Measurements from ENCODE around the gene CMTM8. TPM values are rescaled to one million over a fixed set of nuclear protein-coding genes. Genes with fewer than 3 reads are reported as not detected.

CMTM8 gene
- total and polyA plus RNA-seq, 2 of the 8 experiments (the other 6 are each of a cell fraction or from before 2014, with no cell fraction given), result 10.5 to 22.4 TPM

GRCh38 chr3:32202496-32202895 is 36.0 kb upstream of the CMTM8 start:
- no peak overlapping the region for H3K18ac ChIP-seq (ENCODE audit: extremely low read depth, low read length)
- H3K4me3 ChIP-seq (ENCODE audit: extremely low read depth in 1 of 4, insufficient read depth in 2 of 4, low read depth in 3 of 4, low read length in 4 of 4), result no peak overlapping the region
- no peak overlapping the region for H4K5ac ChIP-seq (ENCODE audit: insufficient read length, low read depth, low read length)
- no peak overlapping the region for H2BK120ac ChIP-seq (replicated peaks; ENCODE audit: low read depth, low read length)
- H3K9me3 ChIP-seq (ENCODE audit: insufficient read depth in 2 of 2, low read depth in 1 of 2, low read length in 1 of 2), result no peaks in the 10 kb centered on the region
- WGBS, 2 experiments (ENCODE audit: extremely low coverage in 1 of 2, insufficient coverage in 1 of 2, insufficient read length in 1 of 2, insufficient replicate concordance in 2 of 2, low coverage in 1 of 2, low lambda C conversion rate in 2 of 2, missing lambda C conversion rate in 1 of 2), result 93% methylated on average over 1 of the region's 1 CpG; no CpG with 5 or more reads in 1 of the 2 experiments
- FAIRE-seq (no peak), DNase-seq (ENCODE audit: low read depth in 1 of 2, low spot score in 2 of 2) (no peak)
- H2AFZ ChIP-seq (ENCODE audit: low read length), result no peak overlapping the region
- H2BK15ac ChIP-seq (ENCODE audit: low read length), result no peak overlapping the region
- H3K9ac ChIP-seq (replicated peaks in 1 of 4; ENCODE audit: extremely low read depth in 1 of 4, low read depth in 3 of 4, low read length in 3 of 4), result no peak overlapping the region
- H3K23me2 ChIP-seq (ENCODE audit: low read depth, low read length), result no peaks in the 10 kb centered on the region
- H2BK20ac ChIP-seq (ENCODE audit: low read length), result no peak overlapping the region
- ChIA-PET CTCF (ENCODE audit: partially characterized antibody) (interaction anchor here (1.4 kb wide), 1 partner anchor 16 kb away, joined by 3 read pairs; no protein-coding TSS in a partner anchor), POLR2A (ENCODE audit: partially characterized antibody) (no interaction called here)
- H4K91ac ChIP-seq (replicated peaks; ENCODE audit: insufficient read length, low read length), result no peak overlapping the region
- no peaks in the 10 kb centered on the region for H3K36me3 ChIP-seq (ENCODE audit: control insufficient read depth in 2 of 4, insufficient read depth in 4 of 4, low read length in 3 of 4)
- H3K14ac ChIP-seq (ENCODE audit: insufficient read length), result no peak overlapping the region
- no peaks in the 10 kb centered on the region for H4K20me1 ChIP-seq (replicated peaks in 1 of 2; ENCODE audit: control insufficient read depth in 1 of 2, insufficient read depth in 2 of 2, low read length in 2 of 2)
- H3K56ac ChIP-seq (replicated peaks; ENCODE audit: insufficient read length, low read depth, low read length), result no peak overlapping the region
- no peak overlapping the region for H3K4me2 ChIP-seq (ENCODE audit: insufficient read depth in 1 of 2, low read depth in 2 of 2, low read length in 2 of 2)
- H3K4me1 ChIP-seq (replicated peaks in 1 of 4; ENCODE audit: control insufficient read depth in 3 of 4, insufficient read depth in 4 of 4, low read length in 3 of 4), result no peaks in the 10 kb centered on the region
- H3K4ac ChIP-seq (replicated peaks; ENCODE audit: insufficient read length, low read depth, low read length), result no peak overlapping the region
- no peak overlapping the region for H2AK5ac ChIP-seq (ENCODE audit: low read depth, low read length)
- no peaks in the 10 kb centered on the region for H3K79me1 ChIP-seq (ENCODE audit: low read depth, low read length)
- no peak overlapping the region for H3K27ac ChIP-seq (ENCODE audit: low read depth, low read length)
- no peak overlapping the region for H3K23ac ChIP-seq (ENCODE audit: insufficient read length)
- no peaks in the 10 kb centered on the region for H3K79me2 ChIP-seq (ENCODE audit: control insufficient read depth in 1 of 2, insufficient read depth in 2 of 2, low read length in 2 of 2)
- H2BK12ac ChIP-seq (ENCODE audit: low read depth, low read length), result no peak overlapping the region
- no peak for TF ChIP-seq TBP (IDR thresholded peaks at IDR 0.05; ENCODE audit: low read depth, low read length)
- TF ChIP-seq SAP30 (IDR thresholded peaks at IDR 0.05; ENCODE audit: insufficient read depth, insufficient replicate concordance, low read length), result no peak
- TF ChIP-seq SIX5 (IDR thresholded peaks at IDR 0.05; ENCODE audit: low read depth, low read length), result no peak
- no peak for TF ChIP-seq BRCA1 (IDR thresholded peaks at IDR 0.05; ENCODE audit: low read depth, low read length)
- no peak for TF ChIP-seq NANOG (IDR thresholded peaks at IDR 0.05; ENCODE audit: insufficient read depth, low read depth, low read length, poor library complexity, severe bottlenecking)
- no peak for TF ChIP-seq BACH1 (IDR thresholded peaks at IDR 0.05; ENCODE audit: low read length)
- TF ChIP-seq ATF3 (IDR thresholded peaks at IDR 0.05; ENCODE audit: insufficient read depth, low read depth, low read length), result no peak
- TF ChIP-seq RBBP5 (IDR thresholded peaks at IDR 0.05; ENCODE audit: borderline replicate concordance, low read depth, low read length), result no peak
- TF ChIP-seq NRF1 (IDR thresholded peaks at IDR 0.05; ENCODE audit: low read depth, low read length), result no peak
- no peak for TF ChIP-seq HDAC2 (IDR thresholded peaks at IDR 0.05; ENCODE audit: borderline replicate concordance in 1 of 2, low read depth in 2 of 2, low read length in 2 of 2)
- TF ChIP-seq GABPA (IDR thresholded peaks at IDR 0.05; ENCODE audit: borderline replicate concordance, insufficient read depth, low read length), result no peak
- TF ChIP-seq RFX5 (IDR thresholded peaks at IDR 0.05; ENCODE audit: borderline replicate concordance, low read depth, low read length), result no peak
- no peak for TF ChIP-seq KDM5A (IDR thresholded peaks at IDR 0.05; ENCODE audit: low read length)
- no peak for TF ChIP-seq CBX5 (IDR thresholded peaks at IDR 0.05; ENCODE audit: low read depth, low read length)
- no peak overlapping the region for H4K8ac ChIP-seq (ENCODE audit: extremely low read depth, insufficient read depth, low read length)
- no peak overlapping the region for H2BK5ac ChIP-seq (ENCODE audit: low read depth, low read length)
- H3K27me3 ChIP-seq (replicated peaks in 1 of 4; ENCODE audit: control insufficient read depth in 3 of 4, extremely low read depth in 1 of 4, insufficient read depth in 3 of 4, low read length in 3 of 4), result no peaks in the 10 kb centered on the region
